Measurements from ENCODE around the gene BSCL2.
A peak's percentile ranks its signal among the peaks of the same experiment; 100 is the strongest.

BSCL2 gene

DNA sequence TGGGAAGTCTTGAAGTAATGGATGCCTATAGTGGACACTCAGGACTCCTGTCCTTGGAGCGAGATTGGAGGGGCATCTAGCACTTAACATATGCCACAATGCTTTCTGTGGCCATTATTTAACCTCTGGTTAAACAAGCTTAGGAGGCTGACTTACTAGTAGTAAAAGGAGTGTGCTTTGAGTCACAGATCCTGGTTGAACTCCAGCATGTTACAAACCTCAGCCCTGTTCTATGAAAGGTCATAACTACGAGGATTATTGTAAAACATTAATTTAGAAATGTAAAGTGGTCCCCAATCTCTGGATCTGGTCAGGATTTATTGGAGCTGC, 34.1 kb downstream of the BSCL2 start:
- H3K4me3 ChIP-seq (ENCODE audit: low read length) = no peak overlapping the region
- no peak for DNase-seq (ENCODE audit: low read depth)
- TF ChIP-seq, protein P1, sequence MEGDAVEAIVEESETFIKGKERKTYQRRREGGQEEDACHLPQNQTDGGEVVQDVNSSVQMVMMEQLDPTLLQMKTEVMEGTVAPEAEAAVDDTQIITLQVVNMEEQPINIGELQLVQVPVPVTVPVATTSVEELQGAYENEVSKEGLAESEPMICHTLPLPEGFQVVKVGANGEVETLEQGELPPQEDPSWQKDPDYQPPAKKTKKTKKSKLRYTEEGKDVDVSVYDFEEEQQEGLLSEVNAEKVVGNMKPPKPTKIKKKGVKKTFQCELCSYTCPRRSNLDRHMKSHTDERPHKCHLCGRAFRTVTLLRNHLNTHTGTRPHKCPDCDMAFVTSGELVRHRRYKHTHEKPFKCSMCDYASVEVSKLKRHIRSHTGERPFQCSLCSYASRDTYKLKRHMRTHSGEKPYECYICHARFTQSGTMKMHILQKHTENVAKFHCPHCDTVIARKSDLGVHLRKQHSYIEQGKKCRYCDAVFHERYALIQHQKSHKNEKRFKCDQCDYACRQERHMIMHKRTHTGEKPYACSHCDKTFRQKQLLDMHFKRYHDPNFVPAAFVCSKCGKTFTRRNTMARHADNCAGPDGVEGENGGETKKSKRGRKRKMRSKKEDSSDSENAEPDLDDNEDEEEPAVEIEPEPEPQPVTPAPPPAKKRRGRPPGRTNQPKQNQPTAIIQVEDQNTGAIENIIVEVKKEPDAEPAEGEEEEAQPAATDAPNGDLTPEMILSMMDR (conservative IDR thresholded peaks at IDR 0.05; ENCODE audit: low read length) = no peak

DNA sequence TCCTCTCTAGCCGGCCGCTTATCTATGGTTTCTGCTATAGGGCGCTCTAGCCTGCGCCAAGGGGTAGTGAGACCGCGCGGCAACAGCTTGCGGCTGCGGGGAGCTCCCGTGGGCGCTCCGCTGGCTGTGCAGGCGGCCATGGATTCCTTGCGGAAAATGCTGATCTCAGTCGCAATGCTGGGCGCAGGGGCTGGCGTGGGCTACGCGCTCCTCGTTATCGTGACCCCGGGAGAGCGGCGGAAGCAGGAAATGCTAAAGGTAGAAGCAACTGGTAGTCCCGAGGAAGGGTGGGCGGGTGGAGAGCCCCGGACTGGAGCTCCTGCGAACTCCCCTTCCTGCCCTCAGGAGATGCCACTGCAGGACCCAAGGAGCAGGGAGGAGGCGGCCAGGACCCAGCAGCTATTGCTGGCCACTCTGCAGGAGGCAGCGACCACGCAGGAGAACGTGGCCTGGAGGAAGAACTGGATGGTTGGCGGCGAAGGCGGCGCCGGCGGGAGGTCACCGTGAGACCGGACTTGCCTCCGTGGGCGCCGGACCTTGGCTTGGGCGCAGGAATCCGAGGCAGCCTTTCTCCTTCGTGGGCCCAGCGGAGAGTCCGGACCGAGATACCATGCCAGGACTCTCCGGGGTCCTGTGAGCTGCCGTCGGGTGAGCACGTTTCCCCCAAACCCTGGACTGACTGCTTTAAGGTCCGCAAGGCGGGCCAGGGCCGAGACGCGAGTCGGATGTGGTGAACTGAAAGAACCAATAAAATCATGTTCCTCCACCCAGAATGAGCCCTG, 35.4 kb downstream of the BSCL2 start, which contains the start of the genes LBHD1 and UQCC3:
LBHD1 (minus strand) TSS at position 660 of the 782 bp plus-strand sequence. CDS start 2,236 bp downstream, outside the sequence.
UQCC3 (plus strand) TSS at position 66 of the 782 bp plus-strand sequence; CDS start at position 139, 73 bp downstream.
- H3K4me3 ChIP-seq (ENCODE audit: low read length) = peak within 1 kb of the TSS; percentile 88
- TF ChIP-seq, protein P1 (conservative IDR thresholded peaks at IDR 0.05; ENCODE audit: low read length) = no peak
- DNase-seq (ENCODE audit: low read depth) = peak; percentile 89

DNA sequence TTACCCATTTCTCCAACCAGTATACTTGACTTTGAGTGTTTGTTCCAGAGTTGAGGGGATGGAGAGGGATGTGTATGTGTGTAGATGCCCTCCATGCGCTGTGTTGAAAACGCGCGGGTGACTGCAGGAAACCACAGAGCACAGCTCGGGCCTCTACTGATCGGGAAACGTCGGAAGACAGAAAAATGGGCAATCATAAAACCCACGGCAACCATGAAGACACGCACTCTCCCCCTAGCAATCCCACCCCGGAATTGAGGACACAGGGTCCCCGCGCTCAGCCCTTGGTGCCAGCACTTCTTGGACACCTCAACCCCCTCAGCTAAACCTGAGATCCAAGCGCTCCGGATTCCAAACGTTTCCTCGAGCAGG, 36.0 kb downstream of the BSCL2 start:
- no peak for DNase-seq (ENCODE audit: low read depth)
- TF ChIP-seq, protein P1 (conservative IDR thresholded peaks at IDR 0.05; ENCODE audit: low read length) = no peak
- H3K4me3 ChIP-seq (ENCODE audit: low read length) = peak overlapping the region; percentile 88

DNA sequence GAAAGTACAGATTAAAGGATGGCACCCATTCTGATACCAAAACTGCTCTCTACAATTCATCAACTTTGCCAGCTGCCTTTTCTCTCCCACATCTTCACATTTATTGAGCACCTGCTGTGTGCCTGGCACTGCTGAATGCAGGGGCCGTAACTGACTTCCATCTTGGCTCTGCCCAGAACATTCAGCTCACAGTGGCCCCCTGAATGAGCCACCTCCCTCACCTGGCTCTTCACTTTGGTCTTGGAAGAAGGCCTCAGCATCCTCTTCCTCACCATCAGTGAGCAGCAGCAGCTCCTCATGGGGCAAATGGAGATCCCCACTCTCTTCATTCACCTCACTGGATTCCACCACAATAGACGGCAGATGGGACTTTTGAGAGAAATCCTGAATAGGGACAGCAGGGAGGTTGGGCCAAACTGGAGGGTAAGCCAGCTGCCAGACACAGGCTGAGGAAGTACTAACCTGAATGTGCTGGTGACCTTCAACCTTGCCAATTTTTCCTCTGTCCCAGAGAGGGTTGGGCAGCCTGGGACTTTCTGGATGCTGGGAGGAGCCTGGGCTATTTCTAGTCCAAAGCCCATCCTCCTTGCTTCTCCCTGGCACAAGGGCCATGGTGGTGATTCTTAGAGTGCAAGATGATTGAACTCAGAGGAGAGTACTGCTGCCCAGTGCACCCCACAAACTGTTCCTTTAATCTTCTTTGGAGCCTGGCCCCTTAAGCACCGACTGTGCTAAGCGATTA, 37.6 kb downstream of the BSCL2 start:
- TF ChIP-seq, protein P1 (conservative IDR thresholded peaks at IDR 0.05; ENCODE audit: low read length) = no peak
- no peak overlapping the region for H3K4me3 ChIP-seq (ENCODE audit: low read length)
- DNase-seq (ENCODE audit: low read depth) = no peak

DNA sequence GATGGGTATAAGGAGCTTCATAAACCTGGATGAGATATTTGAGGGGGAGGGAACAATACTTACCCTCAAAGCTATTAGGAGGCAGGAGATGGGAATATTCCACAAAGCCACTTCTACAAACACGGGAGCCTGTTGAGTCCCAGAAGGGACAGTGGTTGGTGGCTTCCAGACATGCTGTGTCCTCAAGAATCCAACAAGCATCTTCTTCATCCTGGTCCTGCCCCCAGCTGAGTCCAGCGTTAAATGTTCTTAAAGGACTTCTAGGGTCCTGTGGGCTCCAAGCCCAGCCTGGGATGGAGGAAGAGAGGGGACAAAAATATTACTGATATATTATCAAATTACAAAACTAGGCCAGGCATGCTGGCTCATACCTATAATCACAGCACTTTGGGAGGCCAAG, 39.8 kb downstream of the BSCL2 start:
- DNase-seq (ENCODE audit: low read depth) = no peak
- no peak overlapping the region; the same call in 1 of the 2 replicates for H3K4me3 ChIP-seq (ENCODE audit: low read length)
- TF ChIP-seq, protein P1 (conservative IDR thresholded peaks at IDR 0.05; ENCODE audit: low read length) = no peak

DNA sequence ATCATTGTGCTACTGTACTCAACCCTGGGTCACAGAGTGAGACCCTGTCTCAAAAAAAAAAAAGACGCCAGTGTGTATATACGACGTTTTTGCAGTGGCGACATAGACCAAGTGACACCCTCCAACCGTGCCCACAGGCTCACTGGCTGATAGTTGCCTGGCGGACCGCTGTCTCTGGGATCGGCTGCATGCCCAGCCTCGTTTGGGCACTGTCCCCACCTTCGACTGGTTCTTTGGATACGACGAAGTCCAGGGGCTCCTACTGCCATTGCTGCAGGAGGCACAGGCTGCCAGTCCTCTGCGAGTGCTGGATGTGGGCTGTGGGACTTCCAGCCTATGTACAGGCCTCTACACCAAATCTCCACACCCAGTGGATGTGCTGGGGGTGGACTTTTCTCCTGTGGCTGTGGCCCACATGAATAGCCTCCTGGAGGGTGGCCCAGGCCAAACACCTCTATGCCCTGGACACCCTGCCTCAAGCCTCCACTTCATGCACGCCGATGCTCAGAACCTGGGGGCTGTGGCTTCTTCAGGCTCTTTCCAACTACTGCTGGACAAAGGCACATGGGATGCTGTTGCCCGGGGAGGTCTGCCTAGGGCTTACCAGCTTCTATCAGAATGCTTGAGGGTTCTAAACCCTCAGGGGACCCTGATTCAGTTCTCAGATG, 40.8 kb downstream of the BSCL2 start:
- H3K4me3 ChIP-seq (ENCODE audit: low read length) = peak overlapping the region; percentile 93
- DNase-seq (ENCODE audit: low read depth) = no peak
- TF ChIP-seq, protein P1 (conservative IDR thresholded peaks at IDR 0.05; ENCODE audit: low read length) = no peak

Data from AG10803 (cell line).